Psoas muscle (tissue), 8 donors: ENCODE measurements around the gene GCN1. TPM values are rescaled to one million over a fixed set of nuclear protein-coding genes. Genes with fewer than 3 reads are reported as not detected.

ENCODE experiments used
- ATAC-seq, 4 donors: fragments of 200-7000 bp; cut with Tn5 transposase; one replicate each; pipeline ENCODE4 v1.9.1; 2020; ENCODE audit warnings: moderate library complexity in 3 of 4, mild to moderate bottlenecking in 2 of 4
- DNase-seq, 2 donors: peaks; one replicate each; pipeline ENCODE4 v3.0.0-alpha.2; 2020
- H3K27ac ChIP-seq: fragments of 200-600 bp; one replicate; pipeline ENCODE4 v1.8.0; 2022
- H3K27me3 ChIP-seq, 3 donors: fragments of 200-600 bp in 1 of 3; one replicate each; pipeline versions ENCODE4 v1.6.1 to v1.8.0; 2013 to 2022; ENCODE audit warnings: low read length in 2 of 3, mild to moderate bottlenecking in 2 of 3, moderate library complexity in 1 of 3; ENCODE audit not compliant: insufficient read depth in 3 of 3
- H3K36me3 ChIP-seq, 2 donors: fragments of 200-600 bp in 1 of 2; one replicate each; pipeline versions ENCODE4 v1.6.1 to v1.8.0; 2013 to 2022; ENCODE audit warnings: low read depth in 1 of 2, mild to moderate bottlenecking in 1 of 2, moderate library complexity in 1 of 2; ENCODE audit not compliant: insufficient read depth in 1 of 2
- H3K4me1 ChIP-seq: fragments of 200-600 bp; one replicate; pipeline ENCODE4 v1.8.0; 2022
- H3K4me3 ChIP-seq: fragments of 200-600 bp; one replicate; pipeline ENCODE4 v1.8.0; 2022; ENCODE audit warnings: mild to moderate bottlenecking
- H3K9me3 ChIP-seq: fragments of 200-600 bp; one replicate; pipeline ENCODE4 v1.8.0; 2022
- CTCF ChIP-seq: fragments of 200-600 bp; IDR thresholded peaks from one replicate; pipeline ENCODE4 v1.8.0; 2022; ENCODE audit warnings: antibody characterized with exemption
- WGBS, 3 donors: extraction: QIAGEN DNeasy Blood & Tissue Kit; methylation state at CpG; one replicate each; pipeline versions ENCODE4 v1.1.6 to v1.1.7; 2013; 5-methylcytosine and 5-hydroxymethylcytosine counted together
- intact Hi-C, 2 donors: fragments of 100-400 bp; cut with DNase I; formaldehyde crosslinking; loops; one replicate each; pipeline versions ENCODE4 v1.11.0 to v1.14.2; 2022
- polyA plus RNA-seq, 3 donors: library from polyadenylated mRNA; stranded (reverse); fragments of 200-250 nt; gene quantifications; one replicate each; pipeline ENCODE4 v1.2.3, GENCODE V29; 2013
- total RNA-seq, 4 donors: library from RNA; stranded (reverse); fragmentation: NEBNext Ultra II Directional in 2 of 4; extraction: Animal tissue kit (Norgen Biotek cat#: 25700) in 2 of 4; gene quantifications; one replicate each; pipeline versions ENCODE4 v1.2.1 to v1.2.4, GENCODE V29; 2021 to 2023
- donor health status: healthy with polysubstance abuse.
- donor health status: DM: no; HTN: no; CAD: no; lungs with moderate emphysema.
- donor health status: Bipolar disorder and iron deficiency.
- donor health status: healthy.
- donor health status: DM: yes; HTN: yes; CAD: no.
- donor health status: DM: no; HTN: no; CAD: no.
- donor health status: DM: no; HTN: no; CAD: no.
- donor health status: DM: yes; HTN: yes; CAD: no.

The GCN1 gene
- total and polyA plus RNA-seq, 7 donors = 19.6 to 80.9 (median 63.1) TPM

GRCh38 chr12:120229487-120230325 lies 35.2 kb upstream of the GCN1 start:
- ATAC-seq = peak in 3 of 4 donors; percentile 13 to 56 (median 48)
- no peaks in the 10 kb centered on the region for H3K27me3 ChIP-seq
- intact Hi-C loops = loop anchor here in 1 of 2 donors (2.0 kb wide), 1 partner anchor 63 kb away; the partner anchor contains the start of gene RNU4-1
- peaks cover 95% of the 10 kb centered on the region for H3K4me1 ChIP-seq
- H3K9me3 ChIP-seq = no peaks in the 10 kb centered on the region
- TF ChIP-seq CTCF = no peak
- H3K27ac ChIP-seq = peak overlapping the region; percentile 99
- peak in 1 of 2 donors; percentile 30 for DNase-seq
- peaks cover 0 to 6% of the 10 kb centered on the region in 2 donors for H3K36me3 ChIP-seq
- peak overlapping the region; percentile 52 for H3K4me3 ChIP-seq
- 37 to 44% (median 40%) methylated on average over 11 to 12 of the region's 12 CpGs for WGBS, 3 donors

GRCh38 chr12:120229071-120229486 lies 34.6 kb upstream of the GCN1 start:
- Histone ChIP-seq H3K27me3 (no peaks in the 10 kb centered on the region), H3K4me1 (peaks cover 89% of the 10 kb centered on the region), H3K36me3 (peaks cover 0 to 9% of the 10 kb centered on the region in 2 donors), H3K27ac (peak overlapping the region; percentile 99), H3K4me3 (peak overlapping the region; percentile 52), H3K9me3 (no peaks in the 10 kb centered on the region)
- TF ChIP-seq CTCF = no peak
- intact Hi-C loops = no loop called here
- 48 to 52% (median 52%) methylated on average over 7 of the region's 7 CpGs for WGBS, 3 donors
- DNase-seq (no peak), ATAC-seq (no peak)

- peak; percentile 54 to 67 (median 62) for ATAC-seq
- intact Hi-C loops = loop anchor here in 1 of 2 donors (1.0 kb wide), 1 partner anchor 37 kb away; the partner anchor contains the start of gene PXN
- peak overlapping the region; percentile 52 for H3K4me3 ChIP-seq
- TF ChIP-seq CTCF = peak; percentile 93
- 14 to 20% (median 15%) methylated on average over 23 of the region's 23 CpGs for WGBS, 3 donors
- no peaks in the 10 kb centered on the region for H3K27me3 ChIP-seq
- no peaks in the 10 kb centered on the region for H3K9me3 ChIP-seq
- peaks cover 0 to 15% of the 10 kb centered on the region in 2 donors for H3K36me3 ChIP-seq
- peaks cover 83% of the 10 kb centered on the region for H3K4me1 ChIP-seq
- peak; percentile 89 to 95 for DNase-seq
- H3K27ac ChIP-seq = peak overlapping the region; percentile 99
These were observed 34.0 kb upstream of the GCN1 start for GRCh38 chr12:120228291-120229070.

- ATAC-seq (no peak), DNase-seq (no peak)
- peaks cover 78% of the 10 kb centered on the region for H3K4me1 ChIP-seq
These were observed 33.5 kb upstream of the GCN1 start for GRCh38 chr12:120228041-120228290.

More at GRCh38 chr12:120228041-120228290, 33.5 kb upstream of the GCN1 start:
- intact Hi-C loops = loop anchor here in 1 of 2 donors (1.0 kb wide), 1 partner anchor 37 kb away; the partner anchor contains the start of gene PXN
- TF ChIP-seq CTCF = no peak
- Histone ChIP-seq H3K27me3 (no peaks in the 10 kb centered on the region), H3K27ac (peak overlapping the region; percentile 99), H3K4me3 (peak overlapping the region; percentile 52), H3K36me3 (peaks cover 0 to 20% of the 10 kb centered on the region in 2 donors), H3K9me3 (no peaks in the 10 kb centered on the region)
- WGBS, 3 donors = 12 to 38% (median 13%) methylated on average over 3 of the region's 3 CpGs
